Hepatocyte (in vitro differentiated cells): ENCODE results near the gene VSIG8.

Source experiments
- EZH2 ChIP-seq: fragments of 200-600 bp; sonication (generic); IDR thresholded peaks from 2 replicates; pipeline ENCODE4 v1.6.1; 2016; ENCODE audit warnings: antibody characterized with exemption, mild to moderate bottlenecking, borderline replicate concordance
- EZH2phosphoT487 ChIP-seq: fragments of 200-600 bp; sonication (generic); IDR thresholded peaks from one replicate; pipeline ENCODE4 v1.6.1; 2018; ENCODE audit warnings: antibody characterized with exemption, mild to moderate bottlenecking, low read depth, moderate library complexity; ENCODE audit not compliant: unreplicated experiment, severe bottlenecking
- TF ChIP-seq, protein P1 (sequence below): fragments of 200-600 bp; sonication (generic); IDR thresholded peaks from 2 replicates; pipeline ENCODE4 v1.5.1; 2016; ENCODE audit warnings: antibody characterized with exemption, mild to moderate bottlenecking; ENCODE audit not compliant: poor library complexity

DNA sequence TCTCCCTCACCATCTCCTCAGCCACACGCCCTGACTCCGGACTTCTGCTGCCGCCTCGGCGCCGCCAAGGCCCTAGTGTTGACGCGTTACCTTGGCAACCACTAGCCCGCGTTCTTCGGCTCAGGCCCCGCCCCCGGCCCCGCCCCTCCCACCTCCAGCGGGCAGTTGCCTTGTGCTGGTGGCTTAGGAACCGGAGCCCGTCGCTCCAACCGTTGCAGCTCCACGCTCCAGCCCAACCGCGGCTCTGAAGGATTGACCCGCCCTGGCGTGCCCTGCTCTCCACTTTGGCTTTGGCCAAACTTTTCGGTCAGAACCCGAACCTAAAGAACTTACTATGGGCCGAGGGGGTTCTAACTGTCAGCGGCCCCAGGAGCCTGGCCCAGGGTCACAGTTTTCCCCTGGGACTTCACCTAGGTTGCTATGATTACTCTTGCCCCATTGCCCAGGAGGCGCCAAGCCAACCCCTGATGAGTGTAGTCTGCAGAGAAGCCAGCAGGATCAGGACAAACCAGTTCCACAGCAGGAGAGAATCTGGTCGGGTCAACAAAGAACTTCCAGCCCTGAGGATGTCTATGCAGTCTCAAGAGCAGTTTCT lies 37.7 kb upstream of the VSIG8 start, which contains the start of gene CFAP45:
- TF ChIP-seq, protein P1, sequence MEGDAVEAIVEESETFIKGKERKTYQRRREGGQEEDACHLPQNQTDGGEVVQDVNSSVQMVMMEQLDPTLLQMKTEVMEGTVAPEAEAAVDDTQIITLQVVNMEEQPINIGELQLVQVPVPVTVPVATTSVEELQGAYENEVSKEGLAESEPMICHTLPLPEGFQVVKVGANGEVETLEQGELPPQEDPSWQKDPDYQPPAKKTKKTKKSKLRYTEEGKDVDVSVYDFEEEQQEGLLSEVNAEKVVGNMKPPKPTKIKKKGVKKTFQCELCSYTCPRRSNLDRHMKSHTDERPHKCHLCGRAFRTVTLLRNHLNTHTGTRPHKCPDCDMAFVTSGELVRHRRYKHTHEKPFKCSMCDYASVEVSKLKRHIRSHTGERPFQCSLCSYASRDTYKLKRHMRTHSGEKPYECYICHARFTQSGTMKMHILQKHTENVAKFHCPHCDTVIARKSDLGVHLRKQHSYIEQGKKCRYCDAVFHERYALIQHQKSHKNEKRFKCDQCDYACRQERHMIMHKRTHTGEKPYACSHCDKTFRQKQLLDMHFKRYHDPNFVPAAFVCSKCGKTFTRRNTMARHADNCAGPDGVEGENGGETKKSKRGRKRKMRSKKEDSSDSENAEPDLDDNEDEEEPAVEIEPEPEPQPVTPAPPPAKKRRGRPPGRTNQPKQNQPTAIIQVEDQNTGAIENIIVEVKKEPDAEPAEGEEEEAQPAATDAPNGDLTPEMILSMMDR, result no peak
- TF ChIP-seq EZH2 (no peak), EZH2phosphoT487 (no peak)
